ENCODE results near the gene RPN2. TPM values are rescaled to one million over a fixed set of nuclear protein-coding genes. Genes with fewer than 3 reads are reported as not detected.

Gene RPN2
- total RNA-seq, 1 experiment from 2014 or later, result 234 TPM

GRCh38 chr20:37200926-37201826 lies 22.0 kb downstream of the RPN2 start:
- DNase-seq, result no peak
- Histone ChIP-seq H2BK15ac (ENCODE audit: low read depth, low read length) (no peak overlapping the region), H3K9me3 (ENCODE audit: control insufficient read depth, low read depth, low read length) (no peaks in the 10 kb centered on the region), H4K20me1 (ENCODE audit: control insufficient read depth, insufficient read depth, insufficient read length) (no peaks in the 10 kb centered on the region), H3K23ac (ENCODE audit: insufficient read length, low read depth, low read length) (no peak overlapping the region), H3K79me2 (ENCODE audit: insufficient read depth, low read length) (peaks cover 9% of the 10 kb centered on the region), H4K5ac (ENCODE audit: insufficient read length, low read depth, low read length) (no peak overlapping the region), H3K27me3 (ENCODE audit: insufficient read depth, low read length) (no peaks in the 10 kb centered on the region), H3K23me2 (ENCODE audit: insufficient read length, low read depth, low read length, poor library complexity, severe bottlenecking) (no peaks in the 10 kb centered on the region), H2AK5ac (ENCODE audit: insufficient read length, low read length) (no peak overlapping the region), H3K27ac (ENCODE audit: insufficient read length, low read depth, low read length) (no peak overlapping the region), H3K56ac (ENCODE audit: insufficient read length, low read depth, low read length) (no peak overlapping the region), H4K8ac (replicated peaks; ENCODE audit: insufficient read length, low read depth, low read length) (no peak overlapping the region), H2BK120ac (ENCODE audit: low read depth, low read length, poor library complexity, severe bottlenecking) (no peak overlapping the region), H3K4ac (ENCODE audit: low read depth, low read length) (no peak overlapping the region), H3K9ac (ENCODE audit: extremely low read depth, insufficient read length, low read length) (no peak overlapping the region), H3K4me1 (ENCODE audit: insufficient read depth, low read length) (no peaks in the 10 kb centered on the region), H3T11ph (ENCODE audit: low read length) (no peak overlapping the region), H4K91ac (ENCODE audit: insufficient read length, low read depth, low read length) (no peak overlapping the region), H3K79me1 (ENCODE audit: insufficient read depth, low read depth, low read length, poor library complexity, severe bottlenecking) (peaks cover 7% of the 10 kb centered on the region), H2BK20ac (ENCODE audit: low read depth, low read length, poor library complexity, severe bottlenecking) (no peak overlapping the region), H3K4me2 (ENCODE audit: insufficient read depth, insufficient read length, low read length) (no peak overlapping the region), H2BK5ac (ENCODE audit: insufficient read length, low read length) (no peak overlapping the region), H2AFZ (ENCODE audit: low read length) (no peak overlapping the region), H3K18ac (ENCODE audit: insufficient read length, low read depth, low read length) (no peak overlapping the region), H3K14ac (ENCODE audit: insufficient read depth, low read length) (no peak overlapping the region), H2BK12ac (ENCODE audit: insufficient read length, low read depth, low read length) (no peak overlapping the region)
- H3K4me1 Mint-ChIP-seq, result peaks cover 5% of the 10 kb centered on the region in 2 experiments; a peak in 1 of 4 replicates
- TF ChIP-seq CTCF (conservative IDR thresholded peaks at IDR 0.05), result no peak
- H3K9me3 Mint-ChIP-seq, result no peaks in the 10 kb centered on the region
- peak overlapping the region in 2 of 3 experiments; percentile 66 to 80; a peak in 3 of 7 replicates for H3K27ac Mint-ChIP-seq
- WGBS (ENCODE audit: extremely low coverage, insufficient read length, low lambda C conversion rate), result no CpG with 5 or more reads among the region's 13 CpGs
- no peak overlapping the region for H3K4me3 Mint-ChIP-seq
- H3K36me3 Mint-ChIP-seq (ENCODE audit: insufficient read depth in 1 of 3, low read depth in 3 of 3), result peaks cover 55 to 84% (median 70%) of the 10 kb centered on the region in 3 experiments
- no peaks in the 10 kb centered on the region for H3K27me3 Mint-ChIP-seq (ENCODE audit: low read depth)
